Upper lobe of left lung (tissue), 4 donors: ENCODE measurements around the gene MGMT.

Source experiments
- CTCF ChIP-seq, 6 experiments: fragments of 450-650 bp in 4 of 6; fragments of 200-600 bp in 2 of 6; sonication (generic) in 2 of 6; IDR thresholded peaks; one replicate each; pipeline ENCODE4 v1.5.1; 2016 to 2019; ENCODE audit warnings: antibody characterized with exemption in 6 of 6
- POLR2A ChIP-seq, 4 donors: fragments of 450-650 bp; IDR thresholded peaks; one replicate each; pipeline ENCODE4 v1.5.1; 2016 to 2017; ENCODE audit warnings: antibody characterized with exemption in 4 of 4, mild to moderate bottlenecking in 2 of 4
- POLR2AphosphoS5 ChIP-seq, 2 donors: sonication (generic); formaldehyde crosslinking; IDR thresholded peaks; one replicate each; pipeline ENCODE4 v1.5.1; 2017; ENCODE audit warnings: antibody characterized with exemption in 2 of 2

GRCh38 chr10:129533281-129533680 lies 66.2 kb downstream of the MGMT start:
- TF ChIP-seq POLR2A (IDR thresholded peaks at IDR 0.05) (no peak), CTCF (IDR thresholded peaks at IDR 0.05) (no peak), POLR2AphosphoS5 (IDR thresholded peaks at IDR 0.05) (no peak)
